Ramos (cell line): ENCODE measurements around the gene NRP1.

Experiments used
- in situ Hi-C: fragments of 300-500 bp; cut with MboI; formaldehyde crosslinking; loops from one replicate; pipeline ENCODE4 v1.14.3; 2022; ENCODE audit warnings: low sequenced_read_pairs; ENCODE audit not compliant: unreplicated experiment

The NRP1 gene

DNA sequence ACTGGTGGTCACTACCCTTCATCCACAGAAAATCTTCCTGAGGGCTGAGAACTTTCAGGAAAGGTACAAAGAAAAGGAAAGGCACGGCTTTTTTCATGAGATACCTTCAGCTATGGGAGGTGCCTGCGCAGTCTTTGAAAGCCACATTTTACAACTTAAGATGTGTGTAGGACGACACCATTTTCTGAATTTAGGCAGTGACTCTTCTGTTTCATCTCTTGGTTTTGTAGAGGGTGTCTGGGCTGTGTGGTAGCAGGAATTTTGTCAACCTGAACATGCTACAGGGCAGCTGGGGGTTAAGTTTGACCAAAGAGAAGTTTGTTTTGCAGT is 138.1 kb downstream of the NRP1 start:
- in situ Hi-C loops = no loop called here

DNA sequence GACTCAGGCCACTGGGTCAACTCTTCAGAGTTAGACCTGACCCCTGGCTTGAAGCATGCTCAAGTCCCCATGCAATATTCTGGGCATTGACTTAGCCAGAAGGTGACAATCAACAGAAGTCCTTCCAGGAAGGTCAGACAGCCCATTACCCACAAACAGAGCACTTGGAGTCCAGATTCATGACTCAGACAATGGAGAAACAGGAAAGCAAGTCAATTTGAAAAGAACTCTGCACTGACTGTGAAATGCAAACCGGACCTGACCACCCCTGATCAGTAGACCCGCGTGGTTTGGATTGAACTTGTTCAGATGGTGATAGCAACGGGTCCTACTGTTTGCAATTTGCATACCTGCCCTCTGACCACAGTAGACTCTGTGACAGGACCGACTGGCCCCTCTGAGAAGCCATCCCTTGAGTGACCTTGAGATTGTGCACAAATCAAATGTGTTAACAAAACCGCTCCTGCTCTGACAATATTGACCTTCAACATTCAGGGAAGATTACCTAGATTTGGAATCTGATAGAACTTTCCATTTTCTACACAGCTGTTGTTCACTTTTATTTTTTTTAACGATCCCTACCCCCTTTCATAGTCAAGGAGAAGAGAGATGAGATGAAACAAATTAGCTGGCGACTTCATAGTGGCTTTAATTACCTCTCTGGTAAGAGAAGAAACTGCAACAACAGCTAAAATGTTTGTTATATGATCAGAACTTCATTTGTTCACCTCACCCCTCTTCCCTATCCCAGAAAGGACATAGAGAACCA is 138.7 kb downstream of the NRP1 start:
- in situ Hi-C loops = no loop called here

DNA sequence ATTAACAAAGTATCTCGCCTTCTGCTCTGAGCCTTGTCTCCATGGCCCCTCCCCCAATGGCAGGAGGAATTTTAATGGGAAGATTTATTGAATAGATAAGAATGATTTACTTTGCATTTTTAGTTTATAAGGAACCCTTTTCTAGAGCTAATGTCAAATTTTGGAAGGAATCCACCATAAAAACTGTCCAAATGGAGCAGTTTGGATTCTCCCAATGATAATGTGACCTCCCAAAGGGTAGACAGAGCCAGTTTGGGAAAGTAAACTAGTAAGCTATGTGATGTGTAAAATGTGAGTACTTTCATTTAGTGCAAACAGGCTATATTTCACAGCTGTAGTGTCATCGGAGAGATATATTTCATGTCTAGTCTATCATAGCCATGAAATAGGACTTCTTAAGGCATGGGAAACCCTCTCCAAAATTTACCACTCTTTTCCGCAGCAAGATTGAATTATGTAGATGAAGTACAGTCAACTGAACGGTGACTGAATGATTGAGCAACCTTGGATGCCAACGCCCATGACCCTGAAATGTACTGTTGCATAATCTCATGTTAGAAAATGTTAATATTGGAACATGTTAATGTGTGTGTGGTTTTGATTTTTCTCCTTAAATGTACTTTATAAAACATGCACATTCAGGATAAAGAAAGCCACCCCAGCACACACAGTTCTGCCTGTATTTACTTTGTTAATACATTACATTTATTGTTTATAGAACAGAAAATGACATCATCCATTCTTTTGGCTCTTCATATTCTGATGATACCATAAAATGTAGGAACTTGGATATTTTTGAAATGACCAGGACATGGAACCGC is 140.6 kb downstream of the NRP1 start:
- in situ Hi-C loops = no loop called here

DNA sequence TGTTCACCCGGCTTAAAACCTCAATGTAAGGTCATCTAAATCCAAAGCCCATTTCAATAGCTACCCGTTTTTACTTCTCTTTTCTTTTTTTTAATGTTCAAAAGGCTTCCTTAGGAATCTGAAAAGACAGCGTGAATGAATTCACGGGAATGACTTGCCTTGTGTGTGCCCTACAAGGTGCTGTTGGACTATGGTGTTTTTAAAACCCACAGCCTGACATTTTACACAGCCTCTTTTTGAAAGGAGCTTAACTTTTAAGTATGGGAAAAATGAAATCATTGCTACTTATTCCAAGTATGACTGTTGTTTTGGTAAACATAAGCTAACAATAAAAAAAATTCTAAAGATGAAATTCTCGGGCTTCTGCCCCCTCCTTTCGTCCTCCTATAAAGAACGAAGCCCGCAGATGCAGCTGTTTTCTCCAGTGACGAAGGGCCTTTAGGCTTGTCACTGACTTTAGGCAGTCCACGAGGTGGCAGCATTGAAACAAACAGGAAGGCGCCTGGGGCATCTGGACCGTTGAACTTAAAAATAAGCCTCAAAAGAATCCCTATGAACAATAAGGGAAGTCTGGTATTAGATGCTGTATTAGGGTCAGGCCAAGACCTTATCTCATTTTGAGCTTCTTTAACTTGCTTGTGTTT is 141.3 kb downstream of the NRP1 start:
- in situ Hi-C loops = no loop called here

DNA sequence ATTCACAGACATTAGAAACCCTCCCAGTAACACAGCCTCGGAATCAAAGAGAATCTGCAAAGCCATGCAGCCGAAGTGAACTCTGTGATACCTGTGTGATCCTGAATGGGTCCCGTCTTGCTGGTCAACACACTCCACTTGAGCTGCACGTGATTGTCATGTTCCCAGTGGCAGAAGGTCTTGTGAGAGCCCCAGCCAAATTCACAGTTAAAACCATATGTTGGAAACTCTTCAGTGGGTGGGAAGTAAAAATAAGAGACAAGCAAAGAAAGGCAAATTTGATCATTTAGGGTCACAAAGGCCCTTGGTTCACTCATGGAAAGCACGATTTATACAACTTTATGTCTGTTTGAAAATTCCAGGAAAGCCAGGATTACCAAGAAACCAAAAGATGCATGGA is 142.3 kb downstream of the NRP1 start:
- in situ Hi-C loops = no loop called here

DNA sequence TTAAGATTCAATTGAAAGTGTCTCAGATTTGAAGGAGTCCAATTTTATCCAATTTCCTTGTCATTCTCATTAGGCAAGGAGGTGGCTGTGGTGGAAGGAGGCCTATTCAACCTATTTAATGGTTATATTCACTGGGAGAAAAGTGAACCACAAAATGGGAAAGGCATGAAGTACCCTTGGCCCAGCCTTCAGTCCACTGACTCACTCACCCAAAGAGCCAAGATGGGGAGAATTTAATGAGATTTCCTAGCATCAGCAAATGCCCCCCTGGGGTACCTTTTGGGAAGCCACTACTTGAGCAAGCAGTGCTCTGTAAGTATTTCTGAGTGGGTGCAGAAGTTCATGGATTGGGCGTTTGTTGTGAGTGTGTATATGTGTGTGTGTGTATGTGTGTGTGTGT is 144.1 kb downstream of the NRP1 start:
- in situ Hi-C loops = no loop called here

DNA sequence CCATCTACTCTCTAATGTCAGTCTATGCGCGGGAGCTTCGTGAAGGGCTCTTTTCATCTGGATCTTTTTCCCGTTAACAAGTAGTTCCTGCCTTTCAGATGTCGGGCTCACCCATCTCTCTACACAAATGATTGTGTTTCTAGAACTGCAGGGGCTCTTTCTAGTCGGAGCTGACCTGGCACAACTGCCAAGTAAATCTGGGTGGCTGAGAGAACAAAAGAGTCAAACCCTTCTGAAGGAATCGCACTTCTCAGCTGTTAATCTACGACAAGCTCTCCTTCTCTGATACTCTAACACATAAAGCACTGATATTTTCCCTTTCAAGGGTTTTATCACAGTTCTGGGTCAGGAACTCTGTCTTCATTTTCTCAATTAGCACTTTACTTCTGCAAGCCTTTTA is 144.7 kb downstream of the NRP1 start:
- in situ Hi-C loops = no loop called here

DNA sequence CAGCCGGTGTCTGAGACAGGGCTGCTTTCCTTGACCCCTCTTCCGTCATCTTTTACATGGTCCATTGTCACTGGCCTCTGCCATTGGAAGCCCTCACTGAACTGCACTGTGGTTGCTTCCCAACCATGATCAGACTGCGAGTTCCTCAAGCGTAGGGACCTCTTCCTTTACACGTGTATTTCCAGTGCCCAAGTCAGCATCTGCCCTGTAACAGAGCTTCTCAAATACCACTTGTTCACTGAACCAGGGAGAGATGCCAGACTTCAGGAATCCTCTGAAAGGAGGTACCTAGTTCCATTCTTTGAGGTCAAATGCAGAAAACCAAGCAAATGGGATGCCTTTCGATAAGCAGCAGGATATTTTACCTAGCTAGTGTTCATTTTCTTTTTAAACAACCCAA is 145.1 kb downstream of the NRP1 start:
- in situ Hi-C loops = no loop called here

DNA sequence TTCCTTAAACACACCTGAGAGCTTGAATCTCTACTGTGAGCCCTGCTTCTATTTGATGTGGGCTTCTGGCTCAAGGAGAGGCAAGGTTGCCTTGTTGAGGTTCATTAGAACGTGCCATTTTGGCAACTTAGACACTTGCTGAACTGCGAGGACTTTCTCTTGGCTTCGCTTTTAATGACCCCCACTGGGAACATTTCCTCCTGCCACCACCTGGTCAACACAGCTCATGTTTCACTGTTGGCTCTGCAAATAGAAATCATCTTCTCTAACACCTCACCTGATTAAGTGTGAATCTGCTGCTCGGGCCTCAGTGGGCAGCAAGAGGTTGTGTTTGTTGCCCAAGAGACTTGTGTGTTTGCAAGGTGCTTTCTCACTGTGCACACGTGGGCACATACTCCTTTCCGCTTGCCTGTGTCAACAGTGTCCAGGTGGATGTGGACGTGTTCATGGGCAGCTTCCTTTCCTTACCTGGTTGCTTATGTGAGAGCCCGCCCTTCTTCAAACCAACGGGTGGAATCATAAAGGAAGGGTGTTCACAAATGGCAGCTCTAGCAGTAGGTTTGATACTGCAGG is 147.0 kb downstream of the NRP1 start:
- in situ Hi-C loops = no loop called here

DNA sequence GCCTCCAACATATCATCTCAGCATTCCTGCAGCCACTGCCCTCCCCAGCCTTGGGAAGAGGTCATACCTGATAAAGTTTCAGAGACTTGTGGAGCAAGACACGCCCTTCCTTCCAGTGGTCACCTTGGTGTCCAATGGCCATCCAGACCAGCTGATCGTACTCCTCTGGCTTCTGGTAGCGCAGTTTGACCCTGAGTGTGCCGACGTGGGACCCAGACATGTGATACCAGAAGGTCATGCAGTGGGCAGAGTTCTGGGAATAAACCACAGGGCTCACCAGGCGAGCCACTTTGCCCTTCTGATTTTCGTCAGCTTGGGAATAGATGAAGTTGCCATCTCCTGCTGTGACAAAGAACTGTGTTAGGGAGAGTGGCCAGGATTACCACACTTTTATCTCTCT is 148.3 kb downstream of the NRP1 start:
- in situ Hi-C loops = no loop called here

DNA sequence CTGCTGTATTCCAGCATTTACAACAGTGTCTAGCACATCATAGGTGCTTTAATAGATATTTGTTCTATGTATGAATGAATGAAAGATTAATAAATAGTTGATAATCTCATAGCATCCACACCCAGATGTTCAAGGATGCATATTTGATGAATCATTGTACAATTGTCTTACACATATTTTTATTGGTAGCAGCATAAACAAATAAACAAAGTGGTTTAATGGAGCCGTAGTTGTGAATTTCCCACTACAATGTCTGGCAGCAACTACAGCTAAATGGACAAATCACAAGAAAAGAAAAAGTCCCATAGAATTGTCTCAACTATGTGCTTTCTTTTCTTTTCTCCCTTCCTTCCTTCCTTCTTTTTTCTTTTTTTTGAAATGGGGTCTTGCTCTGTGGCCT is 150.8 kb downstream of the NRP1 start:
- in situ Hi-C loops = no loop called here

DNA sequence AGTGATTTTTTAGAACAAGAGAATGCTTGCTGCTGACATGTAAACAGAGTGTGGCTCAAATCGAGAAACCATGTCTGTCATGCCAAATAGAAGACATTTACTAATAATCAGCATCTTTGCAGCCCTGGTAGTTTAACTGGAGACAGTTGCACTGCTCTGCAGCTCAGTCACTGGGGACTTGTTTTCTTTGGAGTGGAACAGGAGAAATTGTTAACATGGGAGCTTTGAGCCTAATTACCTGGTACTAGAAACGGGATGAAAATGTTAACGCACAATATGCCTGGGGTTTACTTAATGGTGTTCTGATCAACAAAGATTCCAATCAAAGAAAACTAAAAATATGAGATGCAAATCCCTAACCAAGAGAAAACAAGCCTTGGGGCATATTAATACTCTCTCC is 153.5 kb downstream of the NRP1 start:
- in situ Hi-C loops = no loop called here

DNA sequence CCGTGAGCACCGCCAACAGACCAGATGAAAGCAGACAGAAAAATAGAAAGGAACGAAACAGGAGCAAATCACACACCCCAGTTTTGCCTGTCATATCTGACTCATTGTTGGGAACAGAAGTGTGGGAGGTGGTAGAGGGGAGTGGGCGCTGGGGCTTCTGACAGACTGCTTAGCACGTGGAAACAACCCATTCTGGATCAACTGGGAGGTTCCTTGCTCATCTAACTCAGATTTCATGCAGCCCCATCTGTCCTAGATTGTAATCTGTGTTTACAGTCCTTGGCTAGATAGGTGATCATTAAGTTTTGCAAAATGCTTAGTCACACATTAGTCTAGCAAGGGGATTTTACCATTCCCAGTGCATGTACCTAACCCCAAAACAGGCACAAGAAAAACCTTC is 154.1 kb downstream of the NRP1 start:
- in situ Hi-C loops = no loop called here

DNA sequence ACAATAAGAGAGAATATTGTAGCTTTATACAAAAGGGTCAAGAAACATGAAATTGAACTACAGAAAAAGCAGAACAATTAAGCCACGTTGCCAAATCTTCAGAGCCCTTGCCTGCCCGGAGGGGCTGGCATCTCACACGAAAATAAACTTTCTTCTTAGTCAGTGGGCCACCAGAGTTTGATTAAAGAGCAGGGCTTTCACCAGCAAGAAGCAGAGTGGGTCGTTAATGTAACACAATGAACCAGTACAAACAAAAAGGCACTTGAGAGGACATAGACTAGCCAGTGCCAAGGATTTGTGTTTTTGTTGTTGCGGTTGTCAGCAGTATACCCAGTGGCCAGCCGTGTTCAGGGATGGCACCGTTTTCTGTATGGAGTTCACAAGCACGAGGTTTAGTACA is 155.4 kb downstream of the NRP1 start:
- in situ Hi-C loops = no loop called here

DNA sequence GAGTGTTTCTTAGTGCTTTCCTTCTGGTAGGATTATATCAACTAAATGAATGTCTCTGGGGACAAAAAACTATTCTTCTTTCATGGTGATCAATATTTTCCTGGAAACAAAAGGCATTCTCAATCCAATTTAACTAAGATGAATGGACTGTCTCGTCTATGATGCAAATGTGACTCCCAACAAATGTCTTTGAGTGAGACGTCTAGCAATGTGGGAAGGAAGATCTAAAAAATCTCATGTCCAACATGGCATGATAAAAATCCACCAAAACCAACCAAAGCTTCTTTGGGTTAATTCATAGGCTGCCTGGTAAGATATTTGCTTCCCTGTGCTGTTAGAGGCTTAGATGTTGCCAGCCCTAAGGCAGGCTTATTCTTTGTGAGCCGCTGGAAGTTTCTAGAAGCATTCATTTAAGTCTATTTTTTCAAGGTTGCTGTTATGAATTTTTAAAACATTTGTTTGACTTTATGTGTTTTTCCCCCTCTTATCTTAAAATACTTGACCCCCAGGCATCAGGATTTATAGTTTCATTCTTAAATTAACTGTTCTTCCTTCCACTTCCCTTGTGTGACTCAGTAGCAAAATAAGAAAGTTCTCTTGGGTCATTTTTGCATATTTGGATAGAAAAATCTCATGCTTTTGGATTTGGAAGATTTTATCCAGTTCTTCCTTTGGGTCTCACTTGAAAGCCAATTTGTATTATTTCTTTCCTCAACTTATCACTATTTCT is 156.3 kb downstream of the NRP1 start:
- in situ Hi-C loops = no loop called here

DNA sequence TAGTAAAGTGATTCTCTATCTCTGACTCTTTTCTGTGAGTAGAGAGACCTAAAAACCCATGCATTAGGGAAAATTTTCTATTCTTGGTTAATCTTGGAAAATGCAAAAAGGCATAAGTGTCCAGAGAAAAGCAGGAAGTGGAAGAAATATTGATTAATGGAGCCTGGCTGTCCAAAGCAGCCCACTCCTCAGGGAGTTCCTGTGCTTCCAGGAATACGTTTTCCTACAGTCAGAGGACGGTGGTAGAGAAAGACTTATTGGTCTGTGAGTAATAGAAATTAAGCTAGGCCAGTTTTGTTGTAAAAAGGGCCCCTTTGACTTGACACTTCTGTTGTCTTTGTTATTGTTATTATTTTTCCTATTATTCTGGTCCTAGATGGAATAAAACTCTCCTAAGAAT is 157.8 kb downstream of the NRP1 start:
- in situ Hi-C loops = no loop called here

DNA sequence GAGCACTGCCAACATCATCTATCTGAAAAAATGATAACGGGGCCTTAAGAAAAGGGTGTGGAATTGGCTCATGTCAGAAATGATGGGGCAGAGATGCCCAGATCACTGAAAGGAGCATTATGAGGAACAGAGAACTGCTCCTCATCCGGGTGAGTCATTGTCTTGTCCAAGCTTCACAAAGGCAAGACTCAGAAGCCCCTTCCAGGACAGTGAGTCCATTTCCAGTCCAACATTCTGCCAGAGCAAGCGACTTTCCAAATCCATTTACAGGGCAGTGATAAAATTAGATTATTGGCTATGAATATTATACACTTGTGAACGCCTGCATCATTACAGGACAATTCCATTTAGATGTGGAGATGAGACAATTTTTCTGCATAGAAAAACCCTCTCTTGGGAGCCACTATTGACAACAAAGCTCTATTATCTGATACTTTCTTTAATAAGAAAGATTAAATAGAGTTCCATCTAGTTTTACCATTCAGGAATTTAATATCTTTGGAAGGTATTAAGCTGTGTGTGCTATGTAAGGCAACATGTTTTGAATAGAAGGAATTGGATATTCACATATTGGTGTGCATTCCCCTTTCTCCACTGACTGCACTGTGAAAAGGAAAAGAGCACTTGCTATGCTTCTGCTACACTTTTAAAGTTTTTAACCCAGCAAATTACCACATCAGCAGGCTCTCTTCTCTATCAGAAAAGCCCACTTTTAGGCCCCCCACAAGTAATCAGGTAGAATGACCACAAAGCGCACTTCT is 159.6 kb downstream of the NRP1 start:
- in situ Hi-C loops = no loop called here

DNA sequence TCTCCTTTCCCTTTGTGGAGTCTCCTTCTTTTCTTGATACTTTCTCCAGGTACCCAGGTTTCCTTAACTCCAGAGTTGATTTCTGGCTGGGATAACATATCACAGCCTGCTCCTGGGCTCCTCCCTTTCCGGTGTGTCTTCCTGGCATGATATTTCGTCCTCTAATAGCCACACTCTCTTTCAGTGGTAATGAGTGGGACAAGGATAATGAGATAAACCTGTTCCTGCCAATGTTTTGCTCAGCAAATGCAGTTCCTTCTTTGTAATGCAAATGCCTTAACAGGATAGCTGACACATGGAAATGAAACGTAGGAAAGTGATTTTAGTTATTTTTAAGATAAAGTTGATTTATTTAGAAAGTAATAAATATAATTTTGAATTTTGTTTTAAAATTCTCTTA is 168.6 kb downstream of the NRP1 start:
- in situ Hi-C loops = no loop called here

DNA sequence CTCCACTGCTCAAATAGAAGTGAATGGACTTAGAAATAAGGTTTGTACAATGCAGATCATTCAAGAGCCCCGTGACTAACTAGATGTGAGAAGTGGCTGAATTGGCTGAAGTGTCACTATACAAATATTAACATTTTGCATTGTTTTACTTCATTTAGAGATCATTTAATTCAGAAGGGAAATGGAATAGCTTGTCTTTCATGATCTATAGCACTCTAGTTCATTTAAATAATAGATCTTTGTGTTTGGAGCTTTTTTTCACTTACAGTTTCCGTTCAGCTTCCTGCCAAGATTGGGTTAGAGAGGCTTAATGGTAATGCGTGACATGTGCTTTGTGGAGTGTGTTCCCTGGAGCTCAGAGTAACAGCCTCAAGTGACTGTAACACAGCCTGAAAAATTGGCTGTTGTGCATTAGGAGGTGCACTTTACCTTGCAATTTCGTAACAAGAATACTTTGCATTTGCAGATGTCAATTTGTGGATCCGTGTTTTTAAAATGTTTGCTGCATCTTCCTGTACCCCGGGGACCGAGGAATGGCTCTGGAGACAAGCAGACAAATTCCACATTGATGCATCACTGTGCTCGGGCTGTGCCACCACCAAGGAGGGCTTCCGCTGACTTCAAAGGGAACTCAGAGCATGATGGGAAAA is 170.3 kb downstream of the NRP1 start:
- in situ Hi-C loops = no loop called here
